Esophagus muscularis mucosa (tissue), 4 donors: ENCODE results near the gene RPP40. TPM values are rescaled to one million over a fixed set of nuclear protein-coding genes. Genes with fewer than 3 reads are reported as not detected.
A peak's percentile ranks its signal among the peaks of the same experiment; 100 is the strongest.

ENCODE experiments used
- DNase-seq: peaks from one replicate; pipeline ENCODE4 v3.0.0-alpha.2; 2017; ENCODE audit errors: extremely low spot score
- H3K27ac ChIP-seq, 4 donors: fragments of 200-600 bp; sonication (generic); replicated peaks in 1 of 4; 1 replicate in 3 of 4; 2 replicates in 1 of 4; pipeline ENCODE4 v1.5.1; 2016 to 2019; ENCODE audit warnings: mild to moderate bottlenecking in 1 of 4
- H3K27me3 ChIP-seq, 4 donors: fragments of 200-600 bp; sonication (generic); one replicate each; pipeline versions ENCODE4 v1.5.1 to v1.6.0; 2016 to 2019
- H3K36me3 ChIP-seq, 4 donors: fragments of 200-600 bp; sonication (generic); one replicate each; pipeline ENCODE4 v1.5.1; 2016 to 2019
- H3K4me1 ChIP-seq, 4 donors: fragments of 200-600 bp; sonication (generic); one replicate each; pipeline ENCODE4 v1.5.1; 2016 to 2019
- H3K4me3 ChIP-seq, 4 donors: fragments of 200-600 bp; sonication (generic); 1 replicate in 2 of 4; 2 replicates in 2 of 4; pipeline ENCODE4 v1.5.1; 2016 to 2019; ENCODE audit warnings: mild to moderate bottlenecking in 4 of 4, moderate library complexity in 1 of 4
- H3K9me3 ChIP-seq, 4 donors: fragments of 200-600 bp; sonication (generic); 1 replicate in 3 of 4; 2 replicates in 1 of 4; pipeline ENCODE4 v1.5.1; 2016 to 2019
- CTCF ChIP-seq, 3 experiments: fragments of 200-600 bp in 2 of 3; fragments of 450-650 bp in 1 of 3; sonication (generic) in 2 of 3; IDR thresholded peaks; one replicate each; pipeline ENCODE4 v1.5.1; 2017 to 2019; ENCODE audit warnings: antibody characterized with exemption in 3 of 3, mild to moderate bottlenecking in 2 of 3, moderate library complexity in 1 of 3
- EP300 ChIP-seq: sonication (generic); formaldehyde crosslinking; IDR thresholded peaks from one replicate; pipeline ENCODE4 v1.6.1; 2017; ENCODE audit warnings: antibody characterized with exemption
- POLR2A ChIP-seq: fragments of 450-650 bp; IDR thresholded peaks from one replicate; pipeline ENCODE4 v1.6.1; 2017; ENCODE audit warnings: antibody characterized with exemption, moderate library complexity, mild to moderate bottlenecking, low read depth
- POLR2AphosphoS5 ChIP-seq, 2 donors: sonication (generic); formaldehyde crosslinking; IDR thresholded peaks; one replicate each; pipeline ENCODE4 v1.6.1; 2017; ENCODE audit warnings: antibody characterized with exemption in 2 of 2
- WGBS: methylation state at CpG from one replicate; pipeline ENCODE4 v1.1.5; 2018; 5-methylcytosine and 5-hydroxymethylcytosine counted together
- intact Hi-C: fragments of 100-400 bp; cut with DNase I; formaldehyde crosslinking; loops from one replicate; pipeline ENCODE4 v1.15.1; 2023
- total RNA-seq, 4 donors: library from RNA; depleted of rRNA; stranded (reverse); fragments of >200 nt; gene quantifications; one replicate each; pipeline versions ENCODE4 v1.1.0 to v1.2.1, GENCODE V29; 2016

The RPP40 gene
- total RNA-seq, 4 donors from 2014 or later, result 2.5 to 7.9 (median 3.8) TPM

- intact Hi-C loops, result no loop called here
- Histone ChIP-seq H3K4me1 (peaks cover 0 to 26% (median 19%) of the 10 kb centered on the region in 4 donors), H3K36me3 (no peaks in the 10 kb centered on the region), H3K4me3 (no peak overlapping the region), H3K9me3 (no peaks in the 10 kb centered on the region), H3K27me3 (no peaks in the 10 kb centered on the region), H3K27ac (no peak overlapping the region)
- 91% methylated on average over 7 of the region's 7 CpGs for WGBS
- TF ChIP-seq CTCF (IDR thresholded peaks at IDR 0.05) (no peak), POLR2AphosphoS5 (IDR thresholded peaks at IDR 0.05) (no peak), EP300 (no peak), POLR2A (no peak)
- peak; percentile 68 for DNase-seq
These were observed 32.0 kb downstream of the RPP40 start for GRCh38 chr6:4971851-4972250.

GRCh38 chr6:4970739-4971395 lies 33.0 kb downstream of the RPP40 start:
- WGBS, result 59% methylated on average over 9 of the region's 9 CpGs
- TF ChIP-seq EP300, result no peak
- TF ChIP-seq CTCF (IDR thresholded peaks at IDR 0.05), result no peak
- no peak for TF ChIP-seq POLR2AphosphoS5 (IDR thresholded peaks at IDR 0.05)
- no peak for TF ChIP-seq POLR2A
- Histone ChIP-seq H3K27ac (no peak overlapping the region), H3K9me3 (no peaks in the 10 kb centered on the region), H3K36me3 (no peaks in the 10 kb centered on the region), H3K27me3 (no peaks in the 10 kb centered on the region), H3K4me3 (no peak overlapping the region), H3K4me1 (peaks cover 0 to 26% (median 19%) of the 10 kb centered on the region in 4 donors)
- intact Hi-C loops, result no loop called here
- peak; percentile 87 for DNase-seq

- Histone ChIP-seq H3K27me3 (no peaks in the 10 kb centered on the region), H3K9me3 (no peaks in the 10 kb centered on the region), H3K27ac (no peak overlapping the region), H3K4me3 (no peak overlapping the region), H3K4me1 (peaks cover 0 to 23% (median 15%) of the 10 kb centered on the region in 4 donors), H3K36me3 (no peaks in the 10 kb centered on the region)
- TF ChIP-seq POLR2A (no peak), EP300 (no peak), POLR2AphosphoS5 (IDR thresholded peaks at IDR 0.05) (no peak), CTCF (IDR thresholded peaks at IDR 0.05) (no peak)
- peak; percentile 88 for DNase-seq
- 94% methylated on average over 8 of the region's 8 CpGs for WGBS
- intact Hi-C loops, result no loop called here
These were observed 34.1 kb downstream of the RPP40 start for GRCh38 chr6:4969609-4970285.

GRCh38 chr6:4967301-4968030 lies 36.4 kb downstream of the RPP40 start:
- TF ChIP-seq CTCF (IDR thresholded peaks at IDR 0.05) (no peak), POLR2A (no peak), EP300 (no peak), POLR2AphosphoS5 (IDR thresholded peaks at IDR 0.05) (no peak)
- no peaks in the 10 kb centered on the region for H3K27me3 ChIP-seq
- no peaks in the 10 kb centered on the region for H3K9me3 ChIP-seq
- H3K4me3 ChIP-seq, result no peak overlapping the region
- H3K27ac ChIP-seq, result no peak overlapping the region
- WGBS, result 90% methylated on average over 5 of the region's 5 CpGs
- no peaks in the 10 kb centered on the region for H3K36me3 ChIP-seq
- intact Hi-C loops, result no loop called here
- H3K4me1 ChIP-seq, result peaks cover 0 to 11% (median 3%) of the 10 kb centered on the region in 4 donors
- peak; percentile 29 for DNase-seq
